ENCODE results near the gene SLC38A8.

SLC38A8 gene

GRCh38 chr16:83971165-83972130 lies 71.1 kb downstream of the SLC38A8 start:
- no peak for DNase-seq (ENCODE audit: low read depth, low spot score)

DNA sequence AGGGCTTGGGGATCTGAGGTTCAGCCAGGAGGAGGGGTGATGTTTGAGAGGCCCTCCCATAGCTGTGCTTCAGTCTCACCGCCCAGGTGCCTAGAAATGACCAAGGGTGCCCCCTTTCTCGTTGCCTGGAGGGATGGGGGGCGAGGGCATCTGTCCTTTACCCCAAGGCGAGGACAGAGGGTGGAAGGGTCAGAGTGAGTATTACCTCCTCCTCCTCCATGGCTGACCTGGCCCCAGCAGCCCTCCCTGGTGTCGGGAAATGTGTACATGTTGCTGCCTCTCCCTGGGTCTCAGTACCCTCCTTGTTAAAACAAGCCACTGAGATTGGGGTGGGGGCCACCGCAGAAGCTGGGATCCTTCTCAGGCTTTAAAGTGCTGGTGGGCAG lies 72.2 kb downstream of the SLC38A8 start:
- no peak for DNase-seq (ENCODE audit: low read depth, low spot score)

DNA sequence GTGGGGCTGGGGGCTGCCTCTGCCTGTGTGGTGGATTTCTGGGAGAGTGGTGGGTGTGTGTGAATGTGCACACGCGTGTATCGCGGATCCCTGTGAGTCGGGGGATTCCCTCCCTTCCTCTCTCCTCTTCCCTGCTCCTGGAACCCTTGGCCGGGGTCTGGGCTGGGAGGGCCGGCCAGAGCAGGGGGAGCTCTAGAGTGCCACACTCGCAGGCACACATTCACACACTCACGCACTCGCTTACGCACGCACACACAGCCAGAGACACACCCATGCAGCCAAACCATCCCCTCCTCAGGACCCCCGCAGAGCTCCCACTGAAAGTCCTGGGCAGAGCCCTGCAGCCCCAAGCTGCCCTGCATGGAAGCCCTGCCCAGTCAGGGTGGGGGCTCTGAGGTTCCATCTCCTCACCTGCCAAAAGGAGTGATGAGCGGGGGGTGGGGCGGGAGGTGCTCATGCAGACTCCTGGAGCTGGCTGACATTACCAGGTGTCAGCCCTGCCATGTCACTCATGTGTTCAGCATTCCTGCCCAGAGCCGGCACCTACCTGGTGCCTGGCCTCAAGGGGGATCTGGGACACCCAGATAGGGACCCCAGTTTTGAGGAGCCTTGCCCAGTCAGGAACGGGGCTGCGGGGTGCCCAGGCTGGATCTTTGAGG lies 72.7 kb downstream of the SLC38A8 start:
- no peak for DNase-seq (ENCODE audit: low read depth, low spot score)

- DNase-seq (ENCODE audit: low read depth, low spot score), result no peak
Observed at GRCh38 chr16:83968891-83969649, 73.5 kb downstream of the SLC38A8 start.

DNA sequence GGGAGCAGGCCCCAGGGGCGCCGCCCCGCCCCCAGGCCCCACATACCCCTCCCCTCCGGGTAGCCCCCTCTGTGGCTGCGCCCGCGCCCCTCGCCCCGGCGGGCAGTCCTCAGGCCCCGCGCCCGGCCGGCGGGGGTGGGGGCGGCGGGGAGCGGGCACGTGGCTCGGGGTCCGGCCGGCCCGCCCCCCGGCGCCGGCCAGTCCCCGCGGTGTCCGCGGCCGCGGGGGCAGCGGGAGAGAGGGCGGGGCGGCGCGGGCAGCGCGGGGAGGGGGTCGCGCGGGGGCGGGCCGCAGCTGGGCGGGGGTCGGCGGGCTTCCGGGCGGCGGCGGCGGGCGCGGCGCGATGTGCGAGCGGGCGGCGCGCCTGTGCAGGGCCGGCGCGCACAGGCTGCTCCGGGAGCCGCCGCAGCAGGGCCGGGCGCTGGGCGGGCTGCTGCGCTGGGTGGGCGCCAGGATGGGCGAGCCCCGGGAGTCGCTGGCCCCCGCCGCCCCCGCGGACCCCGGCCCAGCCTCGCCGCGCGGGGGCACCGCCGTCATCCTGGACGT lies 74.2 kb downstream of the SLC38A8 start:
- no peak for DNase-seq (ENCODE audit: low read depth, low spot score)

GRCh38 chr16:83967838-83968305 lies 74.7 kb downstream of the SLC38A8 start, which contains the start of gene NECAB2:
Gene NECAB2 (plus strand): TSS chr16:83968244. CDS start chr16:83968649, 405 bp downstream.
- DNase-seq (ENCODE audit: low read depth, low spot score), result no peak

GRCh38 chr16:83967091-83967490 lies 75.5 kb downstream of the SLC38A8 start:
- DNase-seq (ENCODE audit: low read depth, low spot score), result no peak

- DNase-seq (ENCODE audit: low read depth, low spot score), result no peak
Observed at GRCh38 chr16:83966153-83966696, 76.4 kb downstream of the SLC38A8 start.

DNA sequence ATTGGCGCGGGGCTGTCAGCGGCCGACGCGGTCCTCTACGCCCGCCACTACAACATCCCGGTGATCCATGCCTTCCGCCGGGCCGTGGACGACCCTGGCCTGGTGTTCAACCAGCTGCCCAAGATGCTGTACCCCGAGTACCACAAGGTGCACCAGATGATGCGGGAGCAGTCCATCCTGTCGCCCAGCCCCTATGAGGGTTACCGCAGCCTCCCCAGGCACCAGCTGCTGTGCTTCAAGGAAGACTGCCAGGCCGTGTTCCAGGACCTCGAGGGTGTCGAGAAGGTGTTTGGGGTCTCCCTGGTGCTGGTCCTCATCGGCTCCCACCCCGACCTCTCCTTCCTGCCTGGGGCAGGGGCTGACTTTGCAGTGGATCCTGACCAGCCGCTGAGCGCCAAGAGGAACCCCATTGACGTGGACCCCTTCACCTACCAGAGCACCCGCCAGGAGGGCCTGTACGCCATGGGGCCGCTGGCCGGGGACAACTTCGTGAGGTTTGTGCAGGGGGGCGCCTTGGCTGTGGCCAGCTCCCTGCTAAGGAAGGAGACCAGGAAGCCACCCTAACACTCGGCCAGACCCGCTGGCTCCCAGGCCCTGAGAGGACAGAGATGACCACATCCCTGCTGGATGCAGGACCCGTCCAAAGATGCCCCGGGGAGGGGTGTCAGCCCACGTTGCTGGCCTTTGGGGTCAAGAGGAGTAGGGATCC lies 77.0 kb downstream of the SLC38A8 start:
- DNase-seq (ENCODE audit: low read depth, low spot score), result no peak

GRCh38 chr16:83964684-83965443 lies 77.7 kb downstream of the SLC38A8 start:
- no peak for DNase-seq (ENCODE audit: low read depth, low spot score)

GRCh38 chr16:83963277-83964119 lies 79.1 kb downstream of the SLC38A8 start:
- no peak for DNase-seq (ENCODE audit: low read depth, low spot score)

DNA sequence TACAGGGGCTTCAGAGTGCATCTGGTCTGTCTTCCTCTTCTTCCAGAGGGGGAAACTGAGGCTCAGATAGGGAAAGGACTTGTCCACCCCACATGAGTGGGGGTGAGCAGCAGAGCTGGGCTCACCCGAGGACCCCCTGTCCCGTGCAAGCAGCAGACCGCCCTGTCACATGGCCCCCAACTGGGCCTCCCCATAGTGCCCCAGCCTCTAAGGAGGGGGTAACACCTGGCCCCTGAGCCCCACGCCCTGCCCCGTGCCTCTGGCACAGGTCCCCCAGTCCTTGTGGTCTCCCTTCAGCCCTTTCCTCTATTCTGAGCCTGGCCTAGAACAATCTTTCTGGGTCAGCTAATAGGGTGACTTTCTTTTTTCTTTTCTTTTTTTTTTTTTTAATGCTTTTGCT lies 81.0 kb downstream of the SLC38A8 start:
- no peak for DNase-seq (ENCODE audit: low read depth, low spot score)

DNA sequence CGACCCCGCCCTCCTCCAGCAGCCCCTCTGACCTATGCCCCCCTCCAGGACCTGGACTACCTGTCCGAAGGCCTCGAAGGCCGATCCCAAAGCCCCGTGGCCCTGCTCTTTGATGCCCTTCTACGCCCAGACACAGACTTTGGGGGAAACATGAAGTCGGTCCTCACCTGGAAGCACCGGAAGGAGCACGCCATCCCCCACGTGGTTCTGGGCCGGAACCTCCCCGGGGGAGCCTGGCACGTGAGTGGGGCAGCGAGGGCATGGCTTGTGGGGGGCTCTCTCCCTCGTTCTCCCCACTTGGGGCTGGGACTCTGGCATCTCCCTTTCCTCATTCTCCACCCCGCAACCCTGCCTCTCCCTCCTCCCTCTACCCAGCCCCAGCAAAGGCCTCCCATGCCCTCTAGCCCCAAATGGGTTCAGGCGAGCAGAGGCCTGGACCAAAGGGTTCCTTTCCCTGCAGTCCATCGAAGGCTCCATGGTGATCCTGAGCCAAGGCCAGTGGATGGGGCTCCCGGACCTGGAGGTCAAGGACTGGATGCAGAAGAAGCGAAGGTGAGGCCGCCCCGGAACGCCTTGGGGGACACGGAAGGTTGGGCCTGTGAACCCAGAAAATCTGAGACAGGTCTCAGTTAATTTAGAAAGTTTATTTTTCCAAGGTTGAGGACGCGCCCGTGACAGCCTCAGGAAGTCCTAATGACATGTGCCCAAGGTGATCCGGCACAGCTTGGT lies 81.9 kb downstream of the SLC38A8 start:
- no peak for DNase-seq (ENCODE audit: low read depth, low spot score)
